MM.1S (cell line): Measurements from ENCODE around the gene ARMCX4.

Experiments
- EZH2 ChIP-seq: fragments of 300-600 bp; sonication (generic); optimal IDR thresholded peaks from 2 replicates; pipeline ENCODE3; 2017; ENCODE audit warnings: low read depth, mild to moderate bottlenecking, antibody characterized with exemption, low read length, mixed read lengths
- TF ChIP-seq, protein P1 (sequence below): fragments of 300-600 bp; sonication (generic); IDR thresholded peaks from 2 replicates; pipeline ENCODE4 v1.5.1; 2016; ENCODE audit warnings: antibody characterized with exemption, low read length, mixed read lengths

DNA sequence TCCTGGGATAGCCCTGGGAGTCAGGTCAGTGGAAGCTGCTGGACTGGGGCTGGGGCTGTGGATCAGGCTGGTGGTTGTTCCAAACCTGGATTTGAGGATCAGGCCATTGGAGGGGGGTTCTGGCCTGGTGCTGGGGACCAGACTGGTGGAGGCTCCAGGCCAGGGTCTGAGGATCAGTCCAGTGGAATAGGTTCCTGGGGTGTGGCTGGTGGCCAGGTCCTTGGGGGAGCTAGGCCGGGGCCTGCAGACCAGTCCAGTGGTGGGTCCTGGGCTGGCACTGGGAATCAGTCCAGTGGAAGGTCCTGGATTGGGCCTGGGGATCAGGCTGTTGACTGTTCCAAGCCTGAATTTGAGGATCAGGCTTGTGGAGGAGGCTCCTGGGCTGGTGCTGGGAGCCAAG, 8.0 kb downstream of the ARMCX4 start:
- TF ChIP-seq, protein P1, sequence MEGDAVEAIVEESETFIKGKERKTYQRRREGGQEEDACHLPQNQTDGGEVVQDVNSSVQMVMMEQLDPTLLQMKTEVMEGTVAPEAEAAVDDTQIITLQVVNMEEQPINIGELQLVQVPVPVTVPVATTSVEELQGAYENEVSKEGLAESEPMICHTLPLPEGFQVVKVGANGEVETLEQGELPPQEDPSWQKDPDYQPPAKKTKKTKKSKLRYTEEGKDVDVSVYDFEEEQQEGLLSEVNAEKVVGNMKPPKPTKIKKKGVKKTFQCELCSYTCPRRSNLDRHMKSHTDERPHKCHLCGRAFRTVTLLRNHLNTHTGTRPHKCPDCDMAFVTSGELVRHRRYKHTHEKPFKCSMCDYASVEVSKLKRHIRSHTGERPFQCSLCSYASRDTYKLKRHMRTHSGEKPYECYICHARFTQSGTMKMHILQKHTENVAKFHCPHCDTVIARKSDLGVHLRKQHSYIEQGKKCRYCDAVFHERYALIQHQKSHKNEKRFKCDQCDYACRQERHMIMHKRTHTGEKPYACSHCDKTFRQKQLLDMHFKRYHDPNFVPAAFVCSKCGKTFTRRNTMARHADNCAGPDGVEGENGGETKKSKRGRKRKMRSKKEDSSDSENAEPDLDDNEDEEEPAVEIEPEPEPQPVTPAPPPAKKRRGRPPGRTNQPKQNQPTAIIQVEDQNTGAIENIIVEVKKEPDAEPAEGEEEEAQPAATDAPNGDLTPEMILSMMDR, result no peak
- no peak for TF ChIP-seq EZH2
